Right ventricle myocardium inferior (tissue), 1 donor: Measurements from ENCODE around the gene OR2AG2. TPM values are rescaled to one million over a fixed set of nuclear protein-coding genes. Genes with fewer than 3 reads are reported as not detected.

Experiments
- ATAC-seq: fragments of 200-7000 bp; cut with Tn5 transposase; one replicate; pipeline ENCODE4 v1.9.1; 2020; ENCODE audit warnings: mild to moderate bottlenecking, moderate library complexity
- DNase-seq: peaks from one replicate; pipeline ENCODE4 v3.0.0; 2021; ENCODE audit errors: missing footprints
- intact Hi-C: fragments of 100-400 bp; cut with DNase I; formaldehyde crosslinking; loops from one replicate; pipeline ENCODE4 v1.11.0; 2022
- total RNA-seq: library from RNA; stranded (reverse); fragmentation: NEBNext Ultra II Directional; extraction: Animal tissue kit (Norgen Biotek cat#: 25700); gene quantifications from one replicate; pipeline ENCODE4 v1.2.1, GENCODE V29; 2021
- donor health status: DM: no; HTN: yes; CAD: no; lungs with severe emphysema.

The OR2AG2 gene
- total RNA-seq, 1 donor from 2014 or later, result not detected

DNA sequence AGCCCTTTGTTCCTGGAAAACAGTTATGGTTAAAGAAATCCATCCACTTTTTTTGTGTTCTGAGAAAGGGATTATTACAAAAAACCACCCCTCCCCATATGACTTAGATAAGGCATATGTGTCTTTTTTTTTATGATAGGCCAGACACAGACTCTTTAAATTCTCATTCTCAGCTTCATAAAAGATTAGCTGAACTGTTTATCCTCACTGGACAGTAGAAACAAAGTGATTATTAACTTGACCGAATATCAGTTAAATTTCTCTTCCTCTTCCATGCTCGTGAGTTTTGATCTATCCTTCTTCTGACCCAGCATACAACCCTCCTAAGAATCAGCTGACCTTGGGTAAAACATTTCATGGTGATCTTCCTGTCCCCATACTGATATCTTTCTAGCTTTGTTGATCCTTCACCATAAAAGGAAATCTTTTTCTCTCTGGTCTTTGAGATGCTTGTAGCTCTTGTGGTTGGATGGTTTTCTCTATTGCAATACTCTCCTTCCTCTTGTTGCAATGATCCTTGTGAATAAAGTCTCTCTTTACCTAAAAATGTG is 26.2 kb downstream of the OR2AG2 start:
- intact Hi-C loops, result no loop called here
- ATAC-seq, result no peak
- no peak for DNase-seq

DNA sequence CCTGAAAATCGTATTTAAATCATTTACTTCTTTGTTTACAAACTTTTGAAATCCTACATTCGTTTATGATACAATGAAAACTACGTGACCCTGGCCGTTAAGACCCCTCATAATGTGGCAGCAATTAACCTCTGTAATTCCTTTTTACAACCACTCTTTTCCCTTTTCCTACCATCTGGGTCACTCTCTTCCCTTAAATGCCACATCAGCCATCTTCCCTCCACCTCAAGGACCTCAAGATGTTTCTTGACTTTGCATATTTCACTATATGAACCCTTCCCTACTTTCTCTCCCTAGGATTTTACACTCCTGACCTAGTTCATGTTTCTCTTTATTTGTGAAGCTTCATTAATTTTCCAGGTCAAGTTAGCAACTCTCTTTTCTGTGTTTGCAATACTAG is 26.8 kb downstream of the OR2AG2 start:
- intact Hi-C loops, result no loop called here
- no peak for DNase-seq
- no peak for ATAC-seq

GRCh38 chr11:6742260-6742659 is 29.5 kb downstream of the OR2AG2 start:
- ATAC-seq (no peak), DNase-seq (no peak)
- intact Hi-C loops, result no loop called here

- no peak for ATAC-seq
- intact Hi-C loops, result loop anchor here (2.0 kb wide), 1 partner anchor 16 kb away; no protein-coding TSS in a partner anchor
- DNase-seq, result no peak
Observed at GRCh38 chr11:6738590-6738989, 33.2 kb downstream of the OR2AG2 start.

DNA sequence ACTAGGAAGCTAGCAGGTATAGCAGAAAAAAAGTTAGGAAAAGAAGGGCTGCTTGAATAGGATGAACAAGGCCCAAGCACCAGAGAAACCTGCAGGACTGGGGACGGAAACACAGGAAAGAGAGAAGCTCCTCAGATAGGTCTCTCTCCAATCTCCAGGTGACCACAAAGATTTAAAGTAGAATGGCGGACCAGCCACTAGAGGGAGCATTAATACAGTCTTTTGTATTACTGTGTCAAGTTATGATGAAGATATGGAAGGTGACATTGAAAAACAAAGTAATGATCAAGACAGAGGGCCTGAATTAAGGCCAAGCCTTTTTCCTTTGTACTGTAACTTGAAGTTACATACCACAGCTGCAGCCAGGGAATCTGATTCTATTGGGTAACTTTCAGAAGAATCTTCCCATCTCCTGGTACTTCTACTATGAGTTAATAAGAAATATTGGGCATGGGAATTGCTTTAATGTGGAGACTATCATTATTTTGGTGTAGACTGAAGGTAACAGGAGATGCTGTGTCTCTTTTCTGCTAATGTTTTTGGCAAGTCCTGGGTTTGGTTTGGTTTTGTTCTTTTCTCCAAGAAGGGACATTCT is 33.8 kb downstream of the OR2AG2 start:
- intact Hi-C loops, result loop anchor here (2.0 kb wide), 1 partner anchor 17 kb away; no protein-coding TSS in a partner anchor
- DNase-seq (no peak), ATAC-seq (no peak)

DNA sequence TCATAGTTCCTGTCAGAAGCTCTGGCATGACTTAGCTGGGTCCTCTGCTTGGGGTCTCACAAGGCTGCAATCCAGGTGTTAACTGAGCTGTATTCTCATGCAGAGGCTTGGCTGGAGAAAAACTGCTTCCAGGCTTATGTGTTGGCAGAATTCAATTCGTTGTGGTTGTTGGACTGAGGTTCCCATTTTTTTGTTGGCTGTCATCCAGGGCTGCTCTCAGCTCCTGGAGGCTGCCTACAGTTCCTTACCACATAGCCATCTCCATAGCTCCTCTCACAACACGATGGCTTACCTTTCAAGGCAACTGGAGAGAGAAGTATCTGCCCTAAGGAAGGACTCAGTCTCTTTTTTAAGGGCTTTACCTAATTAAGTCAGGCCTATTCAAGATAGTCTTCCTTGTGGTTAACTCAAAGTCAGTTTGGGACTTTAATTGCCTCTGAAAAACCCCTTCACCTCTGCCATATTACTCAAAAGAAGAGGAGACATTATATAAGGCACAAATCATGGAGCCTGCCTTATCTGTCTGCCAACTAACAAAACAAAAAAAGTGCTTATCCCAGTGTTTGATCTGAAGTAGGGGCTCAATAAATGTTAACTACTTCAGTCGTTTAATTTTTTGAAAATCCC is 35.2 kb downstream of the OR2AG2 start:
- no peak for ATAC-seq
- no peak for DNase-seq
- intact Hi-C loops, result no loop called here

DNA sequence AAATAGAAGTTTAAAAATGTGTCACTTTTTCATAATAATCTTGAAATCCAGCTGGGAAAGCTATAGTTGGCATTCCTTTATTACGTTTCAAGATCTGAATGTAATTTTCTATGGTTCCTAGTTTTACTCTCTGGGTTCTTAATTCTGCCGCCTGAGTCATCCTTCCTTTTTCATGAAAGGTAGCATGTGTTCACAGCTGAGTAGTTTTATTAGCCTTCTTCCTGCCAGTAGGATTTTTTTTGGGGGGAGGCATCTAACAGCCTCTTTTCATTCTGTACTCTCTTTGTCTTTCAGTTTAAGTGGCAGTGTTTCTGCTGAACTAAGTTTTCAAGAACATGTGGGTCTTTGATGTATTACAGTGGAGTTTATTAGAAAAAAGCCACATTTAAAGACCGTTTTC is 36.5 kb downstream of the OR2AG2 start:
- intact Hi-C loops, result no loop called here
- no peak for ATAC-seq
- DNase-seq, result no peak

DNA sequence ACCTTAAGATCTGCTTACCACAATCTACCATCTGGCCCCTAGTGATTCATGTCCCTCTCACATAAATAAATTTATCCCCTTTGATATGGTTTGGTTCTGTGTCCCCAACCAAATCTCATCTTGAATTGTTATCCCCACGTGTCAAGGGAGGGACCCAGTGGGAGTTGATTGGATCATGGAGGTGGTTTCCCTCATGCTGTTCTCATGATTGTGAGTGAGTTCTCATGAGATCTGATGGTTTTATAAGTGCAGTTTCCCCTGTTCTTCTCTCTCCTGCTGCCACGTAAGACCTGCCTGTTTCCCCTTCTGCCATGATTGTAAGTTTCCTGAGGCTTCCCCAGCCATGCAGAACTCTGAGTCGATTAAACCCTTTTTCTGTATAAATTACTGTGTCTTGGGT is 37.2 kb downstream of the OR2AG2 start:
- ATAC-seq, result no peak
- intact Hi-C loops, result no loop called here

GRCh38 chr11:6733326-6734275 is 38.2 kb downstream of the OR2AG2 start:
- DNase-seq, result no peak
- ATAC-seq, result no peak
- intact Hi-C loops, result no loop called here

More for the DNA sequence above, 37.2 kb downstream of the OR2AG2 start:
- no peak for DNase-seq

DNA sequence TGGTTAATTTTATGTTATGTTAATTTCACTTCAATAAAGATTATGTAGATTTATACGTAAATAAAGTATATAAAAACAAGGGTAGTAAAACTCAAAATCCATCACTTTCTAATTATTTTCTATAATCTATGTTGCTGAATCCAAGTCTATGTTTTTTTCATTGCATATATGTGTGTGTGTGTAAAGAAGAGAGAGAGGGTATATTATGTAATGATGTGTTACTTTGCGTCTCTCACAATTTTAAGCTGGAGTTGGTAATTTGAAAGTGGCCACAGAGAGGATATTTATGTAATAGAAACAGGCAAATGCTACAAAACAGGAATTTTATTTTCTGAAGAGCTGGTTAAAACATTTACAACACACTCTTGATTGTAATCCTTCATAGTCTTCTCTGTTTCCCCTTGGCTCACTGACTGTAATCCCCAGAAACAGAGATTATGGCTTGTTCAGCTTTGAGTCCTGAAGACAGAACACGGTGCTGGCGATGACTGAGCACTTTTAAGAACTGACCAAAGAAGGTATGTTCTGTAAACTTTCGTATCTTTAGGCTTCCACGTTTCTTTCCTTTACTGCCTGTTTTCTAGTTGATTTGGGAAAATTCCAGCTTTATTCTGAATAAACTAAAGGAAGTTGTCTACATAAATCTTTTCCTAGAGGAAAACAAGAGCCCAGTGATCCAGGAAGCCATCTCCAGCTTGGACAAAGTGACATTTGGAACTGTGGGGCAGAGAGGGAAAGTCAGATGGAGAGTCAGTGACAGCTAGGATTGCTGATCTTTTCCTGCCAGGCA is 43.6 kb downstream of the OR2AG2 start:
- DNase-seq (no peak), ATAC-seq (no peak)
- intact Hi-C loops, result no loop called here

DNA sequence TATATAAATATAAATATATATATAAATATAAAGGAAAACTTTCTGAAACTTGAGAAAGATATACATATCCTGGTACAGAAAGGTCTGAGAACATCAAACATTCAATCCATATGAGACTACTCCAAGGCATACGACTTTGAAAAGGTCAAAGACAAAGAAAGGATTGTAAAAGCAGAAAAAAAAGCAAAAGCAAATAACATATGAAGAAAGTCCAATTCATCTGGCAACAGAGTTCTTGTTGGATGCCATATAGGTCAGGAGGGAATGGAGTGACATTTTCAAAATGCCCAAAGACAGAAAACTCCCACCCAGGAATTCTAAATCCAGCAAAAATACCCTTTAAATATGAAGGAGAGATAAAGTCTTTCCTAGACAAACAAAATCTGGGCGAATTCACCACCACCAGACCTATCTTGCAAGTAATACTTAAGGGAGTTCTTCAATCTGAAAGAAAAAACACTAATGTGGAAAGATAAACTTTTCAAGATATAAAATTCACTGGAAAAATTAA is 46.3 kb downstream of the OR2AG2 start:
- no peak for DNase-seq
- ATAC-seq, result no peak
- intact Hi-C loops, result no loop called here

DNA sequence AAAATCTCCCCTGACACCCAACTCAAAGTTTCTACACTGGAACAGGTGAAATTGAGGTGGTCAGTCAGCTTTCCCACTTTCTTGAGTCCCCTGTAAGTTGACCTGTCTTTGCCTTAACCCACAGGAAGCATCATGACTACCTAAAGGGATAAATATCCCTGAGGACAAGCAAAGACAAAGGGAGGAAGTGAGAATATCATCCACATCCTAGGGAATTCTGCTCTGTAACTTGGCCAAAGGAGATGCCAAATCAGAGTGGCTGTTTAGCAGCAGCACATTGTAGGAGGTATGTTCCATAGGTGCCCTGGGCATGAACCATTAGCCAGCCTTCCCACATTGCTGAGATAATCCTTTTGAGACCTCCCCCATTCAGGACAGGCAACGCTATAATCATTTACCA is 47.8 kb downstream of the OR2AG2 start:
- no peak for ATAC-seq
- DNase-seq, result no peak
- intact Hi-C loops, result no loop called here

DNA sequence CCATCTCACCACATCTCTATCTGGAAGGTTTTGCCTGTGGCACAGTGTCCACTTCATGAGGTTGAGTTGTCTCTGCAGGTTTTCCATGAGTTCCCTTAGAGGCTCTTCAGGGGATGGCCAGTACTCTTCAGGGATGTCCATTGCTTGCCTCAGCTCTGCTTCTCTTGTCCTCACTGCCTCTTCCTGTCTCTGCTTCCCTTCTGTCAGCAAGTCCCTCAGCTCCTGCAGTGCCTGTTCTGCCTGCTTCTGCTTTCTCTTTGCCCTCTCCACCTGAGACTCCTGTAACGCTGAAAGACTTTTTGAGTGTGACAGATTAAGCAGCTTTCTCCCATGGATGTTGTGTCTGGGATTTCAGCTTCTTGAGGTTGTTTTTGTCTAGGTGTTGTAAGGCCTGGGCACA is 50.4 kb downstream of the OR2AG2 start:
- no peak for DNase-seq
- intact Hi-C loops, result no loop called here
- ATAC-seq, result no peak

GRCh38 chr11:6719576-6719975 is 52.2 kb downstream of the OR2AG2 start:
- peak; percentile 56 for ATAC-seq
- no peak for DNase-seq
- intact Hi-C loops, result no loop called here

GRCh38 chr11:6717426-6717825 is 54.4 kb downstream of the OR2AG2 start:
- intact Hi-C loops, result no loop called here
- no peak for DNase-seq
- ATAC-seq, result no peak
